Osteoblast (primary cell): Measurements from ENCODE around the gene BCL6B. TPM values are rescaled to one million over a fixed set of nuclear protein-coding genes. Genes with fewer than 3 reads are reported as not detected.

Experiments
- DNase-seq: peaks from one replicate; pipeline ENCODE4 v3.0.0; 2011; ENCODE audit warnings: low spot score, mixed read lengths; ENCODE audit not compliant: insufficient read length; ENCODE audit errors: missing footprints
- H2AFZ ChIP-seq: 2 replicates; pipeline ENCODE4 v1.6.0; 2011; ENCODE audit warnings: mild to moderate bottlenecking, low read length
- H3K27ac ChIP-seq: 2 replicates; pipeline ENCODE4 v1.5.1; 2011; ENCODE audit warnings: mild to moderate bottlenecking, low read depth, low read length, moderate library complexity
- H3K27me3 ChIP-seq: 2 replicates; pipeline ENCODE4 v1.6.0; 2012; ENCODE audit warnings: mild to moderate bottlenecking, control low read depth, inconsistent platforms, low read length, moderate library complexity; ENCODE audit not compliant: insufficient read depth
- H3K36me3 ChIP-seq: 2 replicates; pipeline ENCODE4 v1.5.1; 2011; ENCODE audit warnings: mild to moderate bottlenecking, low read length, control low read depth, moderate library complexity; ENCODE audit not compliant: insufficient read depth
- H3K4me1 ChIP-seq: 2 replicates; pipeline ENCODE4 v1.5.1; 2011; ENCODE audit warnings: mild to moderate bottlenecking, low read length, control low read depth, moderate library complexity; ENCODE audit not compliant: insufficient read depth
- H3K4me2 ChIP-seq: 2 replicates; pipeline ENCODE4 v1.6.0; 2011; ENCODE audit warnings: mild to moderate bottlenecking, low read length; ENCODE audit not compliant: insufficient read depth
- H3K4me3 ChIP-seq: fragments of 200-600 bp; sonication (generic); 3 replicates; pipeline ENCODE4 v1.5.1; 2012; ENCODE audit warnings: mild to moderate bottlenecking, low read length, inconsistent platforms; ENCODE audit not compliant: insufficient read depth
- H3K79me2 ChIP-seq: 2 replicates; pipeline ENCODE4 v1.6.0; 2012; ENCODE audit warnings: mild to moderate bottlenecking, low read length, control low read depth, inconsistent platforms; ENCODE audit not compliant: insufficient read depth
- H3K9me3 ChIP-seq: 2 replicates; pipeline ENCODE4 v1.5.1; 2011; ENCODE audit warnings: low read depth, low read length, control low read depth
- H4K20me1 ChIP-seq: 2 replicates; pipeline ENCODE4 v1.6.0; 2012; ENCODE audit warnings: mild to moderate bottlenecking, low read length, control low read depth; ENCODE audit not compliant: insufficient read depth
- total RNA-seq: library from RNA; depleted of rRNA; stranded (reverse); fragments of >200 nt; gene quantifications from 2 replicates; pipeline ENCODE4 v1.2.3, GENCODE V29; 2012
- TF ChIP-seq, protein P1 (sequence below): IDR thresholded peaks from 2 replicates; pipeline ENCODE4 v1.5.1; 2011; ENCODE audit warnings: mild to moderate bottlenecking, low read depth, low read length, moderate library complexity; ENCODE audit errors: extremely low read depth

The BCL6B gene
- total RNA-seq, 1 donor: not detected

DNA sequence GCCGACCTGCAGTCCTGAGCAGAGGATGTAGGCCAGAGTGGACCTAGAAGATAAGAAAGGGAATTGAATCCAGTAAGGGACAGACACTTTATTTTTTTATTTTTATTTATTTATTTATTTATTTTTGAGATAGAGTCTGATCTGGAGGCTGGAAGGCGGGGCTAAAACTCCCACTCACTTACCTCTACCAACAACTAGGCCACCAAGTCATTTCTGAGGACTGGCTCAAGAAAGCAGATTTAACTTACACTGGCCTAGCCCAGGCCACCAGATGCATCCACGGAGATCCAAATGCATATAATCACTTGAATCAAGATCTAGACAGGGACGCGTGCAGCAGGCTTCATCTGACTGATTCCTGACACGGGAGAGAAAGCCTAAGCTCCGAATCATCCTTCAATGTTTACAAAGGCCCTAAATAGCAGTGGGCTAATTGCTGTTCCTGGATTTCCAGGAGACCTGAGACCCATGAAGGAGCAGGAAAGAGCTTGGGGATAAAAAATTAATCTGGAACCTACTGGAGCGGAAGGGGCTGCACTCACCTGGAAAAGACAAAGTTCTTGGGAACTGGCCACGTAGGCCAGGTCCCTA, 28.1 kb upstream of the BCL6B start:
- Histone ChIP-seq H3K4me1 (no peaks in the 10 kb centered on the region), H3K9me3 (no peaks in the 10 kb centered on the region), H2AFZ (no peak overlapping the region), H3K4me3 (no peak overlapping the region), H3K27me3 (no peaks in the 10 kb centered on the region), H3K4me2 (no peak overlapping the region), H3K36me3 (peaks cover 10% of the 10 kb centered on the region), H4K20me1 (peaks cover 3% of the 10 kb centered on the region), H3K79me2 (no peaks in the 10 kb centered on the region), H3K27ac (no peak overlapping the region)
- TF ChIP-seq, protein P1, sequence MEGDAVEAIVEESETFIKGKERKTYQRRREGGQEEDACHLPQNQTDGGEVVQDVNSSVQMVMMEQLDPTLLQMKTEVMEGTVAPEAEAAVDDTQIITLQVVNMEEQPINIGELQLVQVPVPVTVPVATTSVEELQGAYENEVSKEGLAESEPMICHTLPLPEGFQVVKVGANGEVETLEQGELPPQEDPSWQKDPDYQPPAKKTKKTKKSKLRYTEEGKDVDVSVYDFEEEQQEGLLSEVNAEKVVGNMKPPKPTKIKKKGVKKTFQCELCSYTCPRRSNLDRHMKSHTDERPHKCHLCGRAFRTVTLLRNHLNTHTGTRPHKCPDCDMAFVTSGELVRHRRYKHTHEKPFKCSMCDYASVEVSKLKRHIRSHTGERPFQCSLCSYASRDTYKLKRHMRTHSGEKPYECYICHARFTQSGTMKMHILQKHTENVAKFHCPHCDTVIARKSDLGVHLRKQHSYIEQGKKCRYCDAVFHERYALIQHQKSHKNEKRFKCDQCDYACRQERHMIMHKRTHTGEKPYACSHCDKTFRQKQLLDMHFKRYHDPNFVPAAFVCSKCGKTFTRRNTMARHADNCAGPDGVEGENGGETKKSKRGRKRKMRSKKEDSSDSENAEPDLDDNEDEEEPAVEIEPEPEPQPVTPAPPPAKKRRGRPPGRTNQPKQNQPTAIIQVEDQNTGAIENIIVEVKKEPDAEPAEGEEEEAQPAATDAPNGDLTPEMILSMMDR: no peak
- no peak for DNase-seq

GRCh38 chr17:6995500-6996255, 27.2 kb upstream of the BCL6B start, which contains the start of gene ALOX12:
TSS of gene ALOX12 (plus strand) at chr17:6996049. CDS start at chr17:6996118, 69 bp downstream.
- peak within 1 kb of the TSS; percentile 30 for H3K4me3 ChIP-seq
- no peaks in the 10 kb centered on the region for H3K27me3 ChIP-seq
- no peak within 1 kb of the TSS for H3K27ac ChIP-seq

DNA sequence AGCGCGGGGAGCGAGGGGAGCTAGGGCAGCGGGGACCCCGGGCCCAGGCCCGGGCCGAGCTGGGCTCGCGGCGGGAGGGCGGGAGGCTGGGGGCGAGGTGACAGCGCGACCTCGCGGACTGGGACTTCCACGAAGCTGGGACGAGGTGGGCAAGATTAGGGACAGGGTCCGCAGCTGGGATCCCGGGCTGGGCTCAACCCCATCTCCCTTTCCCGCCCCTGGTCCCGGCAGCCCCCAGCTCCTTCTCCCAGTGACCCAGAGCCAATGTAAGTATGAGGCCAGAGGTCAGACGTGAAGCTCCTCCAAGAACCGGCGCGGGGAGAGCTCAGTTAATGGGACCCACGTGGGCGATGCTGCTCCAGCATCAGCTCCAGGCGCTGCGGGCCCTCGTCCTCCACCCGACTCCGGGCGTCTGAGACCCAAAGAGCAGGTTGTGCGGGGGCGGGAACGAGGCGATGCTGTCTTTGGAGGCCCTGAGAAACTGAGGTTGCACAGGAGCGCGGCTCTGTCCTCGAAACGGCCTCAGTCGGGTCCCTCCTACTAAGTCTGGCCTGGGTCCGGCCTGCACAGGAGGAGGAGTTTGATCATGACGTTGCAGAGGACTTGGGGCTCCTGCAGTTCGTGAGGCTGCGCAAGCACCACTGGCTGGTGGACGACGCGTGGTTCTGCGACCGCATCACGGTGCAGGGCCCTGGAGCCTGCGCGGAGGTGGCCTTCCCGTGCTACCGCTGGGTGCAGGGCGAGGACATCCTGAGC, 26.4 kb upstream of the BCL6B start:
- H3K9me3 ChIP-seq: no peaks in the 10 kb centered on the region
- H3K79me2 ChIP-seq: no peaks in the 10 kb centered on the region
- no peak overlapping the region for H2AFZ ChIP-seq
- H3K36me3 ChIP-seq: peaks cover 25% of the 10 kb centered on the region
- no peaks in the 10 kb centered on the region for H3K4me1 ChIP-seq
- no peak for DNase-seq
- TF ChIP-seq, protein P1: no peak
- peak overlapping the region; percentile 28 for H3K4me2 ChIP-seq
- H4K20me1 ChIP-seq: peaks cover 3% of the 10 kb centered on the region
- H3K27me3 ChIP-seq: no peaks in the 10 kb centered on the region
- H3K27ac ChIP-seq: no peak overlapping the region
- H3K4me3 ChIP-seq: peak overlapping the region; percentile 30

More at GRCh38 chr17:6995500-6996255, 27.2 kb upstream of the BCL6B start, which contains the start of gene ALOX12:
- H2AFZ ChIP-seq: no peak within 1 kb of the TSS
- TF ChIP-seq, protein P1: no peak
- H3K4me1 ChIP-seq: no peaks in the 10 kb centered on the region
- peak within 1 kb of the TSS; percentile 28 for H3K4me2 ChIP-seq
- H3K9me3 ChIP-seq: no peaks in the 10 kb centered on the region
- peaks cover 3% of the 10 kb centered on the region for H4K20me1 ChIP-seq
- no peak for DNase-seq
- no peaks in the 10 kb centered on the region for H3K79me2 ChIP-seq
- H3K36me3 ChIP-seq: peaks cover 18% of the 10 kb centered on the region

DNA sequence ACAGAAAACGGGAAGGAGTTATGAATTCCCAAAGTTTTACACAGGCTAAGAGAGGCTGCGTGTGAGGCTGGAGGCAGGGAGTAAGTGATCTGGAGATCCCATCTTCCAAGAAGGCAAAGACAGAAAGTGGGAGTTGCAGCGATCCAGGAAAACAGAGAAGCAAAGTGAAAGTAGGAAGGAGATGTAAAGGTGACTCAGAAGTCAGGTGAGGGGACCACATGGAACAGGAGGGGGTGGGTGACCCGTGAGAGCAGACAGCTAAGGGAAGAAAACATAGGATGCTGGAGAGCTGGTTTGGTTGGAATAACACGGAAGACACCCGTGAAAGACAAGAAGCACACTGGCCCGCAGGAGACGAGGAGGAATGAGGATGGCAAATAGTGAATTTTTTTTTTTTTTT, 25.7 kb upstream of the BCL6B start:
- TF ChIP-seq, protein P1: no peak
- no peaks in the 10 kb centered on the region for H3K9me3 ChIP-seq
- no peak for DNase-seq

More for the DNA sequence above, 25.7 kb upstream of the BCL6B start:
- Histone ChIP-seq H3K4me2 (no peak overlapping the region), H2AFZ (no peak overlapping the region), H3K27me3 (no peaks in the 10 kb centered on the region), H3K79me2 (peaks cover 3% of the 10 kb centered on the region), H3K36me3 (peaks cover 32% of the 10 kb centered on the region), H4K20me1 (peaks cover 5% of the 10 kb centered on the region), H3K4me1 (no peaks in the 10 kb centered on the region), H3K27ac (no peak overlapping the region), H3K4me3 (no peak overlapping the region)
